ENCODE measurements around the gene SLC2A1. TPM values are rescaled to one million over a fixed set of nuclear protein-coding genes. Genes with fewer than 3 reads are reported as not detected.

Gene SLC2A1
- total RNA-seq, 1 donor from 2014 or later = 38.5 TPM

- no peak for DNase-seq
- no peak for ATAC-seq
- intact Hi-C loops (cut with micrococcal nuclease) = no loop called here
These were observed 78.3 kb downstream of the SLC2A1 start for GRCh38 chr1:42880384-42880783.

GRCh38 chr1:42877380-42877779, 81.3 kb downstream of the SLC2A1 start:
- DNase-seq (peak; percentile 35), ATAC-seq (peak; percentile 60)
- intact Hi-C loops (cut with micrococcal nuclease) = no loop called here

DNA sequence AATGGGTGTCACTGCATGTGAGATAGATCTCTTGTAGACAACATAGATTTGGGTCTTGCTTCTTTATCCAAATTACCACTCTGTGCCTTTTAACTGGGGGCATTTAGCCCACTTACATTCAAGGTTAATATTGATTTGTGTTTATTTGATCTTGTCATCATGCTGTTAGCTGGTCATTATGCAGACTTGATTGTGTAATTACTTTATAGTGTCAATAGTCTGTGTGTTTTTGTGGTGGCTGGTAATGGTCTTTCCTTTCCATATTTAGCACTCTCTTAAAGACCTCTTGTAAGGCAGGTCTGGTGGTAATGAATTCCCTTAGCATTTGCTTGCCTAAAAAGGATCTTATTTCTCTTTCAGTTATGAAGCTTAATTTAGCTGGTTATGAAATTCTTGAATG, 82.7 kb downstream of the SLC2A1 start:
- intact Hi-C loops (cut with micrococcal nuclease) = no loop called here
- ATAC-seq = no peak
- no peak for DNase-seq

Other genes starting within 250 kb of the SLC2A1 start
- gene CLDN19, start 218.6 kb downstream of the SLC2A1 start, total RNA-seq = not detected
- 6.2 TPM for gene P3H1, start 191.8 kb downstream of the SLC2A1 start, total RNA-seq
- 10.4 TPM for gene C1orf50, start 191.6 kb downstream of the SLC2A1 start, total RNA-seq
- gene TMEM269, start 173.9 kb downstream of the SLC2A1 start, total RNA-seq = not detected
- 5.1 TPM for gene ERMAP, start 141.7 kb downstream of the SLC2A1 start, total RNA-seq
- gene SVBP, start 141.5 kb downstream of the SLC2A1 start, total RNA-seq = 14.2 TPM
- gene ZNF691, start 112.3 kb downstream of the SLC2A1 start, total RNA-seq = 8.0 TPM
- gene EBNA1BP2, start 213.4 kb upstream of the SLC2A1 start, total RNA-seq = 28.8 TPM
- not detected for gene CFAP57, start 213.5 kb upstream of the SLC2A1 start, total RNA-seq